Thoracic aorta (tissue), 2 donors: Measurements from ENCODE around the gene GAS6. TPM values are rescaled to one million over a fixed set of nuclear protein-coding genes. Genes with fewer than 3 reads are reported as not detected.

Experiments
- ATAC-seq: fragments of 150-250 bp; one replicate; pipeline ENCODE4 v1.8.0; 2017; ENCODE audit warnings: low read depth; ENCODE audit not compliant: insufficient number of reproducible peaks, low FRiP score
- DNase-seq: peaks from one replicate; pipeline ENCODE4 v3.0.0-alpha.2; 2020; ENCODE audit warnings: low spot score
- H3K27ac ChIP-seq, 2 donors: fragments of 200-600 bp; sonication (generic); 1 replicate in 1 of 2; 2 replicates in 1 of 2; pipeline ENCODE4 v1.5.1; 2016; ENCODE audit warnings: mild to moderate bottlenecking in 2 of 2, moderate library complexity in 2 of 2
- H3K27me3 ChIP-seq: fragments of 200-600 bp; sonication (generic); replicated peaks from 2 replicates; pipeline ENCODE4 v1.6.0; 2016; ENCODE audit warnings: mild to moderate bottlenecking; ENCODE audit not compliant: insufficient read depth
- H3K36me3 ChIP-seq: fragments of 200-600 bp; sonication (generic); one replicate; pipeline ENCODE4 v1.5.1; 2016
- H3K4me1 ChIP-seq, 2 donors: fragments of 200-600 bp; sonication (generic); 1 replicate in 1 of 2; 2 replicates in 1 of 2; pipeline versions ENCODE4 v1.5.1 to v1.6.0; 2016; ENCODE audit warnings: low read depth in 2 of 2, mild to moderate bottlenecking in 1 of 2; ENCODE audit not compliant: control insufficient read depth in 1 of 2
- H3K4me3 ChIP-seq: fragments of 200-600 bp; sonication (generic); 2 replicates; pipeline ENCODE4 v1.5.1; 2016; ENCODE audit warnings: mild to moderate bottlenecking
- H3K9me3 ChIP-seq: fragments of 200-600 bp; sonication (generic); 2 replicates; pipeline ENCODE4 v1.5.1; 2016
- total RNA-seq, 2 donors: library from RNA; depleted of rRNA; stranded (reverse); fragments of >200 nt; gene quantifications; one replicate each; pipeline versions ENCODE4 v1.1.0 to v1.2.3, GENCODE V29; 2016
- TF ChIP-seq, protein P1 (sequence below): fragments of 200-600 bp; sonication (generic); IDR thresholded peaks from one replicate; pipeline ENCODE4 v1.5.1; 2019; ENCODE audit warnings: antibody characterized with exemption

GAS6 gene
- total RNA-seq, 2 donors from 2014 or later: 854 to 1,319 TPM

DNA sequence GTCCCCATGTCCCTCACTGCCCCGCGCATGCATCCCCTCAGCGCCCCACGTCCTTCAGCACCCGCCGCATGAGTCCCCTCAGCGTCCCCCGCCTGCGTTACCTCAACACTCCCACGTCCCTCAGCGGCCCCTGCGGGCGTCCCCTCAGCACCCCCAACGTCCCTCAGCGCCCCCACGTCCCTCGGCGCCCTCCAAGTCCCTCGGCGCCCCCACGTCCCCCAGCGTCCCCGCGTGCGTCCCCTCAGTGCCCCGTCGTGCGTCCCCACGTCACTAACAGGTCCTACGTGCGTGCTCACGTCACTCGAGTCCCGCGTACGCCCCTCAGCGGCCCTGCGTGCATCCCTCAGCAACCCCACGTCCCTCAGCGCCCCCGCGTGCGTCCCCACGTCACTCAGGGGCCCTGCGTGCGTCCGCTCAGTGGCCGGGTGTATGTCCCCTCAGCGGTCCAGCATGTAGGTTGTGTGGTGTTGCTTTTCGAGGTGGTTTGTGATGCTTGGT lies 19.5 kb upstream of the GAS6 start:
- TF ChIP-seq, protein P1, sequence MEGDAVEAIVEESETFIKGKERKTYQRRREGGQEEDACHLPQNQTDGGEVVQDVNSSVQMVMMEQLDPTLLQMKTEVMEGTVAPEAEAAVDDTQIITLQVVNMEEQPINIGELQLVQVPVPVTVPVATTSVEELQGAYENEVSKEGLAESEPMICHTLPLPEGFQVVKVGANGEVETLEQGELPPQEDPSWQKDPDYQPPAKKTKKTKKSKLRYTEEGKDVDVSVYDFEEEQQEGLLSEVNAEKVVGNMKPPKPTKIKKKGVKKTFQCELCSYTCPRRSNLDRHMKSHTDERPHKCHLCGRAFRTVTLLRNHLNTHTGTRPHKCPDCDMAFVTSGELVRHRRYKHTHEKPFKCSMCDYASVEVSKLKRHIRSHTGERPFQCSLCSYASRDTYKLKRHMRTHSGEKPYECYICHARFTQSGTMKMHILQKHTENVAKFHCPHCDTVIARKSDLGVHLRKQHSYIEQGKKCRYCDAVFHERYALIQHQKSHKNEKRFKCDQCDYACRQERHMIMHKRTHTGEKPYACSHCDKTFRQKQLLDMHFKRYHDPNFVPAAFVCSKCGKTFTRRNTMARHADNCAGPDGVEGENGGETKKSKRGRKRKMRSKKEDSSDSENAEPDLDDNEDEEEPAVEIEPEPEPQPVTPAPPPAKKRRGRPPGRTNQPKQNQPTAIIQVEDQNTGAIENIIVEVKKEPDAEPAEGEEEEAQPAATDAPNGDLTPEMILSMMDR: no peak
- H3K36me3 ChIP-seq: no peaks in the 10 kb centered on the region
- peaks cover 32 to 94% of the 10 kb centered on the region in 2 donors for H3K4me1 ChIP-seq
- H3K27ac ChIP-seq: peak overlapping the region; percentile 41 to 94
- ATAC-seq (no peak), DNase-seq (no peak)
- no peaks in the 10 kb centered on the region for H3K9me3 ChIP-seq
- H3K4me3 ChIP-seq: no peak overlapping the region
- H3K27me3 ChIP-seq: no peaks in the 10 kb centered on the region

DNA sequence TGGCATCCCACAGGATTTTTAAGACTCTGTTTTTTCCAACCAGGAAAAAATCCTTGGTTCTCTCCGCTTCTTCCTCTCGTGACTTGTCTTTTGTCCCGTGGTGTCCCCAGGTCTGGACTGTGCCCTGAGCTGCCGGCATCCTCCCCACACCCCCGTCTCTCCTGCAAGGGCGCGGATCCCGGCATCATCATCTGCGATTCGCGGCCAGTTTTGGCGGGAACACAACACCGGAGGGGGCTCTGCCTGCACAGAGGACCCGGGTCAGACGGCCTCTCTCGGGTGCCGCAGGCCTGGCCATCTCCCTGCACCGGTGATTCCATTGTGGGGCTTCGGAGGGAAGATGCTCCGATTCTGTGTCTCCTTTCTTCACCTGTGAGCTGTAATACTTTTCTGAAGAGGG lies 18.8 kb upstream of the GAS6 start:
- Histone ChIP-seq H3K27ac (peak overlapping the region; percentile 72 to 94), H3K36me3 (no peaks in the 10 kb centered on the region), H3K27me3 (no peaks in the 10 kb centered on the region), H3K4me3 (peak overlapping the region; percentile 45), H3K4me1 (peaks cover 27 to 88% of the 10 kb centered on the region in 2 donors), H3K9me3 (no peaks in the 10 kb centered on the region)
- DNase-seq (no peak), ATAC-seq (no peak)
- TF ChIP-seq, protein P1: no peak

DNA sequence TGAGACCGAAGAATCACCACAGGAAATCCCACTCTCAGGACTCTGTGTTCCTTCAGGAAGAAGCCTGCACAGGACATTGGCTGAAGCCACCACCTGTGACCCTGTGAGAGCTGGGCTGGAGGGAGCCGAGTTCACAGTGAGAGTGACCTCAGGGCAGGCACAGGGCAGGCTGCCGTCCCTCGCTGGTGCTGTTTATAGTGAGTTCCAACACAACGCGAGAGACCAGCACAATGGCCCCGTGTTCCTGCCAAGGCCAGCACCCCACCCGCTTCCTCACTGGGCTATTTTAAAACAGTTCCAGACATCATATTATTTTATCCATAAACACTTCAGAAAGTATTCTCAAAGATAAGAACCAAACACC lies 18.4 kb upstream of the GAS6 start:
- Histone ChIP-seq H3K36me3 (no peaks in the 10 kb centered on the region), H3K27me3 (no peaks in the 10 kb centered on the region), H3K4me1 (peaks cover 25 to 83% of the 10 kb centered on the region in 2 donors), H3K27ac (peak overlapping the region; percentile 72 to 94), H3K4me3 (peak overlapping the region; percentile 45), H3K9me3 (no peaks in the 10 kb centered on the region)
- TF ChIP-seq, protein P1: no peak
- no peak for DNase-seq
- ATAC-seq: no peak

DNA sequence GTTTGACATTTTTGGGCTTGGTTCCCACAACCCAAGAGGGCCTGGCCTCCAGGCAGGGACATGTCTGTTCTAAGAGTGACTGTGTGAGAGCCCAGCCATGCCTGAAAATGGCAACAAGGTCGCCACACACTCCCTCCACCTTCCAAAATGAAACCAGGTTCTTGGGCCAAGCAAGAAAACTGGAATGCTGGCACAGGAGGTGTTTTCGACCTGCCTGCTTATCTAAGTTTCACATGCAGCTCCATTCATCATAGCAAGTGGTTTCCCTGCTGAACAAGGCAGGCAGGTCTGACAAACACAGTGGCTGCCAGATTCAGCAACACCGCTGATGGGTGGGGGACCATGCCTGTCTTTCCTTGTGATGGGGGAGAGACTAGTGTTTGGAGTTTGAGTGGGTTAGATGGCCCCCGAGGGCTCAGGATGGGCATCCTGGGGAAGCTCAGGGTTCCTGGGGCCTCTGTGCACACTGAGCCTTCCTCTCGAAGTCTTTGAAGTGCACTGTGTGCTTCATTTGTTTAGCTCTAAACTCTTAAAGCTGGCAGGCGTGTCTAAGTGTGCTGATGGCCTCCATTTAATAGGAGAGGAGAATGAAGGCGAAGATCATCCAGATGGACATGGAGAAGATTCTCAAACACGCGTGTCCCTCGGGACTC lies 17.9 kb upstream of the GAS6 start:
- no peaks in the 10 kb centered on the region for H3K27me3 ChIP-seq
- ATAC-seq (peak; percentile 32), DNase-seq (no peak)
- H3K4me3 ChIP-seq: peak overlapping the region; percentile 45
- TF ChIP-seq, protein P1: no peak
- H3K27ac ChIP-seq: peak overlapping the region; percentile 72 to 94
- peaks cover 25 to 78% of the 10 kb centered on the region in 2 donors for H3K4me1 ChIP-seq
- H3K36me3 ChIP-seq: no peaks in the 10 kb centered on the region
- H3K9me3 ChIP-seq: no peaks in the 10 kb centered on the region

DNA sequence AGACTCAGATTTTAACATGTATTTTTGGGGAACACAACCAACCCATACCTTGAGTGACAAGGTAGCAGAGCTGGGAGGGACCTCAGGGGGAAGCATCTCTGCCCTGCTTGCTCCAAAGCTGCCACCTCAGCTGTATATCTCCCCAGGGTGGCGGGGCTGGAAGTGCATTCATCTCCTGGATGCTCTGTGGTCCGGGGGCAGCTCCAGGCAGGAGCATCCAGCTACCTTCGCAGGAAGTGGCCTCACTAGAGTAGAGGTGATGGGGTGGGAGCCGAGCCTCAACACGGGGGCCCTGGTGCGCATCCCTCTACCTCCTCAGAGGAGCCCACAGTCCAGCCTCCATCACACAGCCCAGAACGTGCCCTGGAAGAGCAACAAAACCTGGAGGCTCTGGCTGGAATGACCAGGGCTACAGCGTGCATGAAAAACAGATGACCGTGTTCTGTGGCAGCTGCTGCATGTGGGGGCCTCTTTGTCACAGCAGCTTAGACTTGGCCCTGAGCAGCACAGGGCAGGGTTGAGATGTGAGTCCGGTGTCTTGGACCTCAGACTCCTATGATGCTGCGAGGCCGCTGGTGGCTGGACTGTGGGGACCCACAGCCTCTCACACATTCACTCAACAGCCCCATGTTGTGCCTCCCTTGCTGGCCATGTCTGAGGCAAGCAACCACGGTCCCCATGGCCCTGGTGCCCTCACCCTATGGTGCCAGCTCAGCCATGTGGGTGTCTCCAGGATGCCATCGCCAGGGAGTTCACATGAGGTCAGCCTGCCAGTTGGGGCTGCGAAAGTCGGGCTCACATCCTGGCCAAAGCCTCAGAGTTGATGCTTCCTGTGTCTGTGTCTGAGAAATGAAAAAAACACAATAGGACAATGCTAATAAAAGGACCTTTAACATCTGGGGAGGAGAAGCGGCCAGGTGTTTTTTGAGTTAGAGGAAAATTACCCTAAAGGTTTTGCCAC lies 17.1 kb upstream of the GAS6 start:
- H3K27ac ChIP-seq: peak overlapping the region; percentile 72 to 94
- peaks cover 25 to 70% of the 10 kb centered on the region in 2 donors for H3K4me1 ChIP-seq
- H3K9me3 ChIP-seq: no peaks in the 10 kb centered on the region
- H3K36me3 ChIP-seq: no peaks in the 10 kb centered on the region
- no peaks in the 10 kb centered on the region for H3K27me3 ChIP-seq
- no peak for DNase-seq
- H3K4me3 ChIP-seq: peak overlapping the region; percentile 45
- no peak for ATAC-seq
- TF ChIP-seq, protein P1: no peak
